Kidney (tissue), 14 donors: Measurements from ENCODE around the gene FCHSD1. TPM values are rescaled to one million over a fixed set of nuclear protein-coding genes. Genes with fewer than 3 reads are reported as not detected.
A peak's percentile ranks its signal among the peaks of the same experiment; 100 is the strongest.

ENCODE experiments used
- DNase-seq, 5 donors: peaks; one replicate each; pipeline ENCODE4 v3.0.0-alpha.2; 2013 to 2020
- FAIRE-seq: peaks from 2 replicates; lab custom pipeline; 2012; peaks lifted over from hg19 to GRCh38; lab: Jason Lieb, UNC
- H3K27ac ChIP-seq, 2 donors: one replicate each; pipeline ENCODE4 v1.7.0; 2013; ENCODE audit warnings: low read depth in 2 of 2, low read length in 2 of 2, inconsistent platforms in 1 of 2
- H3K27me3 ChIP-seq: one replicate; pipeline ENCODE4 v1.7.1; 2013; ENCODE audit warnings: low read length, inconsistent platforms; ENCODE audit not compliant: control insufficient read depth, insufficient read depth
- H3K36me3 ChIP-seq, 3 donors: one replicate each; pipeline versions ENCODE4 v1.7.0 to v1.7.1; 2013; ENCODE audit warnings: low read length in 3 of 3, control low read depth in 1 of 3, inconsistent platforms in 1 of 3; ENCODE audit not compliant: insufficient read depth in 3 of 3, control insufficient read depth in 2 of 3
- H3K4me1 ChIP-seq, 3 donors: one replicate each; pipeline versions ENCODE4 v1.7.0 to v1.7.1; 2013; ENCODE audit warnings: low read length in 3 of 3, inconsistent platforms in 1 of 3, low read depth in 1 of 3; ENCODE audit not compliant: control insufficient read depth in 2 of 3, insufficient read depth in 2 of 3
- H3K4me3 ChIP-seq, 3 donors: one replicate each; pipeline versions ENCODE4 v1.7.0 to v1.8.1; 2013; ENCODE audit warnings: low read length in 3 of 3, control low read depth in 1 of 3, inconsistent platforms in 1 of 3
- H3K9ac ChIP-seq, 3 donors: one replicate each; pipeline versions ENCODE4 v1.7.0 to v1.7.1; 2013; ENCODE audit warnings: low read length in 3 of 3, control low read depth in 1 of 3, inconsistent platforms in 1 of 3
- H3K9me3 ChIP-seq, 3 donors: one replicate each; pipeline versions ENCODE4 v1.7.0 to v1.7.1; 2013; ENCODE audit warnings: low read length in 3 of 3, control low read depth in 1 of 3, inconsistent platforms in 1 of 3; ENCODE audit not compliant: control insufficient read depth in 2 of 3, insufficient read depth in 1 of 3
- CTCF ChIP-seq: IDR thresholded peaks from 3 replicates; pipeline ENCODE4 v1.5.1; 2012; ENCODE audit warnings: mild to moderate bottlenecking, moderate library complexity, borderline replicate concordance; ENCODE audit not compliant: insufficient read depth; ENCODE audit errors: extremely low read depth
- intact Hi-C: fragments of 100-400 bp; cut with DNase I; formaldehyde crosslinking; loops from one replicate; pipeline ENCODE4 v1.11.1; 2022
- polyA plus RNA-seq: library from polyadenylated mRNA; stranded (reverse); fragments of 350-450 nt; fragmentation: Illumina TruSeq; extraction: RNeasy Lipid Tissue Mini Kit (QIAGEN cat#74804); gene quantifications from one replicate; pipeline ENCODE4 v1.2.3, GENCODE V29; 2014; ENCODE audit warnings: low read depth, low replicate concordance; ENCODE audit not compliant: insufficient read depth
- total RNA-seq: library from RNA; stranded (reverse); fragmentation: NEBNext Ultra II Directional; extraction: Animal tissue kit (Norgen Biotek cat#: 25700); gene quantifications from one replicate; pipeline ENCODE4 v1.2.1, GENCODE V29; 2021
- donor health status: control.
- donor health status: control.
- donor health status: control.
- donor health status: control.
- donor health status: control.
- donor health status: DM: yes; HTN: yes; CAD: no.
- donor health status: Normal renal cell carcinoma (clear cell type).

The FCHSD1 gene
- total and polyA plus RNA-seq, 2 donors from 2014 or later, result 6.4 to 20.3 TPM

DNA sequence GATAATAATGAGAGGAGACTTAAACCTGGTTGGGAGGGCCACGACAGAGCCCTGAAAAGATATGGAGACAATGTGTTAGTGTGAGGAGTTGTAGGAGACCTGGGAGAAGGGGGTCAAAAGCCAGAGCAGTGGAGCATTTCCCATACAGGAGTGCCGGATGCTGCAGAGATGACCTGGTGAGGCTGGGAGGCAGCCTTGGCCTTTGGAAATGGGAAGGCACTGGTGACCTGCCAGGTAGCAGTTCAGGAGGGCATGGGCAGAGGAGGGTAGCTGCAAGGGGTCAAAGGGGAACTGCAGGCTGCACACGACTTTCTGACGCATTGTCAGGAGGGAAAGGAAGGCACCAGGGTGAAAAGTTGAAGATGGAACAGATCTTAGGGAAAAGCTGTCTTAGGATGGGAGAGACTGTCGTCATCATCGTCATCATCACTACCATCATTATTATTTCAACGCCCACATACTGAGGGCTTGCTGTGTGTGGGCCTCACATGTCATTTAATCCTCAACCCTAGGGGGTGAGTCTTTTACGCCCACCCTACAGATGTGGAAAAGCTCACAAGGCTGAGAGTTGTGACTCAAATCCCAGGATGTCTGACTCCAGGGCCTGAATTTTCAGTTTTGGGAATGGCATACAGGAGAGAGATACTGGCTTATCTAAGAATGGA, 17.5 kb upstream of the FCHSD1 start:
- DNase-seq (no peak), FAIRE-seq (no peak)
- peaks cover 0 to 4% (median 3%) of the 10 kb centered on the region in 3 donors for H3K36me3 ChIP-seq
- no peak overlapping the region for H3K4me3 ChIP-seq
- H3K4me1 ChIP-seq, result peaks cover 0 to 2% (median 0%) of the 10 kb centered on the region in 3 donors
- no peaks in the 10 kb centered on the region for H3K27me3 ChIP-seq
- intact Hi-C loops, result no loop called here
- H3K9ac ChIP-seq, result no peak overlapping the region
- no peaks in the 10 kb centered on the region for H3K9me3 ChIP-seq
- TF ChIP-seq CTCF, result no peak
- no peak overlapping the region for H3K27ac ChIP-seq

DNA sequence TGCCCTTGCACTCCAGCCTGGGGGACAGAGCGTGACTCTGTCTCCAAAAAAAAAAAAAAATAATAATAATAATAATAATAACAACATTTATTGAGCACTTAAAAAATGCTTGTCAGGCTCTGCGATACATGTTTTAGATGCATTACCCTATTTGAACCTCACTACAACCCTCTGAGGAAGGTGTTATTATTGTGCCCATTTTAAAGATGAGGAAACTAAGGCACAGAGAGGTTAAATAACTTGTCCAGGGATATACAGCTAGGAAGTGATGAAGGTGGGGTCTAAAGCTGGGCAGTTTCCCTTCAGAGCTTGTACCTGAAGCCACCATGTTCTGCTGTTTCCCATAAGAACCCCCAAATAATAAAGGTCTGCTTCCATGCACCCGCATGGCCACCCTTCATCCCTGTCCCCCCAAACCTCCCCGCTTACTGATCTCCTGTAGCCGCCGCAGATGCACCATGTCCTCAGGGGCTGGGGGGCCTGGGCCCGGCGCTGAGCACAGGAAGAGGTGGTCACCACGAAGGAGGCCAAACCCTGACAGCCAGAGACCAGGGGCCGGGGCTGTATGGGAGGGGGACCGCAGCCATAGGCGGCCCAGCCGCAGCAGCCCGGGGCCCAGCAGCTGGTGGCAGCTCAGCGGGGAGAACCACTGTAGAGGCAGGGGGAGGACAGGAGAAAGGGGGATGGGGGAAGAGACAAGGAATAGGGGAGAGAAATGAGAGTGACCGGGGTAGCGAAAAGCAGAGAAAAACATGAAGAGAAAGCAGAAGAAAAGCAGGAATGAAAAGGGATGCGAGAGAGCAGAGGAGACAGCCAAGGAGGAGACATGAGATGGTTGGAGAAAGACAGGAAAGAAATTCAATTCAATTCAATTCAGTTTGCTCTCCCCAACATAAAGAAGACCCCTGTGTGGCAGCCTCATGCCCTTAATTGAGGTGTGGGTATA, 15.1 kb upstream of the FCHSD1 start:
- H3K9me3 ChIP-seq, result no peaks in the 10 kb centered on the region
- peaks cover under 1 to 4% (median 4%) of the 10 kb centered on the region in 3 donors for H3K36me3 ChIP-seq
- H3K9ac ChIP-seq, result no peak overlapping the region
- DNase-seq, result no peak
- H3K27me3 ChIP-seq, result no peaks in the 10 kb centered on the region
- TF ChIP-seq CTCF, result no peak
- H3K27ac ChIP-seq, result no peak overlapping the region
- H3K4me3 ChIP-seq, result no peak overlapping the region
- intact Hi-C loops, result no loop called here
- no peaks in the 10 kb centered on the region for H3K4me1 ChIP-seq
- FAIRE-seq, result no peak

- FAIRE-seq (no peak), DNase-seq (peak; percentile 77 to 89 (median 85))
- Histone ChIP-seq H3K9ac (no peak overlapping the region), H3K27me3 (no peaks in the 10 kb centered on the region), H3K4me1 (no peaks in the 10 kb centered on the region), H3K4me3 (no peak overlapping the region), H3K9me3 (no peaks in the 10 kb centered on the region), H3K36me3 (peaks cover 0 to 4% (median 2%) of the 10 kb centered on the region in 3 donors), H3K27ac (no peak overlapping the region)
- peak; percentile 84 for TF ChIP-seq CTCF
- intact Hi-C loops, result no loop called here
These were observed 13.7 kb upstream of the FCHSD1 start for GRCh38 chr5:141664733-141665461.
